DMS114 treated with DMSO at 0.1 percent for 48 hours (cell line): ENCODE measurements around the gene KRTAP5-7.
"Not testable (repeated sequence)": the region's sequence is repeated elsewhere in the genome, so short reads cannot be mapped to it uniquely, and the experiment has no call there.

Source experiments
- DNase-seq: peaks from one replicate; lab custom pipeline; 2025; ENCODE audit not compliant: unreplicated experiment; lab: John Stamatoyannopoulos, UW

Gene KRTAP5-7, protein sequence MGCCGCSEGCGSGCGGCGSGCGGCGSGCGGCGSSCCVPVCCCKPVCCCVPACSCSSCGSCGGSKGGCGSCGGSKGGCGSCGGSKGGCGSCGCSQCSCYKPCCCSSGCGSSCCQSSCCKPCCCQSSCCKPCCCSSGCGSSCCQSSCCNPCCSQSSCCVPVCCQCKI

DNA sequence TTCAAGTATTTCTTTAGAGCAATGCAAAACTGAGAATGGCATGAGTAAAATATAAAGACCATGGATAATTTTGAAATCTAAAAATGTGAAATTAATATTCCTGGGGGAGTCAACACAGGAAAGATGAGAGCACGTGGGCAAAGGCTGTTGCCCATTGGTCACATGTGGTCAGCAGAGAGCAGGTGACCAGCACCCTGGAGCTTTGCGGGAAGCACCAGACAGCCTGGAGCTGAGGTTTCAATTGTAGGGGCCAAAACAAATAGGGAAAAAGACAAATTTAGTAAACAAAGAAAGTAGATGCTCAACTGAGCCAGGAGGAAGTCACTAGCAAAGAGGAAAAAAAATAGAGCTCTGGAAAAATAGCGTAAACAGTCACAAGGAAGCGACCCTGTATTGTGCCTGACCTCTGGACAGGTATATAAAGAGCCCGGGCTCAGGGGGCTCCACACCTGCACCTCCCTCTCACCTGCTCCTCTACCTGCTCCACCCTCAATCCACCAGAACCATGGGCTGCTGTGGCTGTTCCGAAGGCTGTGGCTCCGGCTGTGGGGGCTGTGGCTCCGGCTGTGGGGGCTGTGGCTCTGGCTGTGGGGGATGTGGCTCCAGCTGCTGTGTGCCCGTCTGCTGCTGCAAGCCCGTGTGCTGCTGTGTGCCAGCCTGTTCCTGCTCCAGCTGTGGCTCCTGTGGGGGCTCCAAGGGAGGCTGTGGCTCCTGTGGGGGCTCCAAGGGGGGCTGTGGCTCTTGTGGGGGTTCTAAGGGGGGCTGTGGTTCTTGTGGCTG is at the start of gene KRTAP5-7:
KRTAP5-7 (plus strand) TSS at position 472 of the 780 bp plus-strand sequence; CDS start at position 506, 34 bp downstream.
- not testable (repeated sequence) for DNase-seq

DNA sequence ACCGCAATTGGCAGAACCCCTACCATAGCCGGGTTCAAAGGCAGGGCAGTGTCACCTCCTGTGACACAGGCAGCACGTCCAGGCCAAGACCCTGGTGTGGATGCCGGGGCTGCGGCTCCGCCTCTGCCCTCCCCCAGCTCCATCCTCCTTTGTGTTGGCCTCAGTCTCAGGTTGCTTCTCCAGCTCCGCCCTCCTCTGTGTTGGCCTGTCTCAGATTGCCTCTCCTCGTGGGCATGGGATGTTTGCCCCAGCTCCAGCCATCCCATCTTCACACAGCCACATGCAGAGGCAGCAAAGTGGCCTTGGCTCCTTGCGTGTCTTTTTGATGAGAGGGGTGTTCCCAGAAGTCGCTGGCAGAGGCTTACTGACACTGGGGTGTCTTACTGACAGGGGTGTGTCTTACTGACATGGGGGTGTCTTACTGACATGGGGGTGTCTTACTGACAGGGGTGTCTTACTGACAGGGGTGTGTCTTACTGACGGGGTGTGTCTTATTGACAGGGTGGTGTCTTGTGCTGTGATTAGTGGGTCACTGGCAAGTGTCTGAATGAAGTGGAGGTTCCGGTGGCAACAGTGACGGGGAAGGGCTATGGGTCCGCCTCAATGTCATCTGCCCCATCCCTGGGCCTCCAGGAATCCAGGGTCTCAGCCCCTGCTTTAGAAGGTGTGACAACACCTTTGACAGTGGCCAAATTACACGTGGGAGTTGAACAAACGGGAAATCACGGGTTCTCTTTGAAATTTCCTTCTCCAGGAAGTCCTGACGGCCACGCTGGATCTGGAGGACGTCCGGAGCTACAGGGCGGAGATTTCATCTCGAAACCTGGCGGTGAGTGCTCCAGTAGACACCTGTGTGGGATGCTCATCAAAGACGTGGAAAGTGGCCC is 49.2 kb upstream of the KRTAP5-7 start:
- DNase-seq, result no peak

DNA sequence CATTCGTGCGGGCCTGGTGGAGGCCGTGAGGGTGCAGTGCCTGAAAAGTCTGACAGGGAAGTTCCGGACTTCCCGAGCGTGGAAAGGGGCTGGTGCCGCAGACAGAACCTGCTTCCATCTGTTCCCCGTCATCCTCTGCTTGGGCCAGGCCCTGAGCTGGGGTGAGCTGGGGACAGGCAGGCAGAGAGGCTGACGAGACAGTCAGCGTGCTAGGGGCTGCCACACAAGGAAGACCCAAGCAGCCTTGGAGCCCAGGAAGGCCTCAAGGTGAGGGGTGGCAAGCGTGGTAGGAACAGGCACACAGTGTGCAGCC is 48.6 kb upstream of the KRTAP5-7 start:
- DNase-seq, result no peak

DNA sequence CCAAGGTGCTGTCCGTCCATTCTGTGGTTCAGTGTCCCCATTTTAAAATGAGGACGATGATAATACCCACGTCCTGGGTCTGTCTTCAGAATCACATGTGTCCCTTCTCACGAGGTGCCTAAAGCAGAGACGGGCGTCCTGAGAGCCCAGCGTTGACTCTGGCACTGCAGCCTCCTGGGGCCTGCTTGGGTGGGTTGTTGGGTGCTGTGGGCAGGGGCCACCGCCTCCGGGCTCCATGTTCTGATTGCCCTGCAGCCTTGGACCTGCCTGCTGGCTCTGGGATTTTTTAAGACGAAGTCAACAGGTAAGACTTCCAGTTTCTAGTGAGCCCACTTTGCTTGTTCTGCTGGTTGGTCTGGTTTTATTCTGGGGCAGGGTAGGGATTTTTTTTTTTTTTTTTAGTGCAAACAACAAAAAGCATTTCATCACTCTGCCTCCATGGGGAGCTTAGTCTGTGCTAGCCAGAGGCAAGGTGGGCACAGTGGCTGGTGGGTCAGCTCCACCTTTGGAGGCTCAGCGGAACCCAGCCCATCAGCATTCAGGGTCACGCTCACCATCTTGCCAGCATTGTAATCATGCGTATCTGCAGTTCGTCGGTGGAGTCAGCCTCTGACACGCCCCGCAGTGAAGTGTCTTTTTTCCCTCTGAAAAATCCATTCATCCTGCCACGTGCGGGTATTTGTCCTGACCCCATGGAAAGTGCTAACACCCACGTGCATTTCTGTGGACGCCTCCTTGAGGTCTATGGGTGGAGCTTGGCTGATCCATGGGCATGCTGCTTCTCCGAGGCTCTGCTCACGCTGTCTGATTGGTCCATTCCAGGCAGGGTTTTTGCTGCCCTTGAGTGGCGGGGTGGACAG is 45.7 kb upstream of the KRTAP5-7 start:
- DNase-seq, result no peak

DNA sequence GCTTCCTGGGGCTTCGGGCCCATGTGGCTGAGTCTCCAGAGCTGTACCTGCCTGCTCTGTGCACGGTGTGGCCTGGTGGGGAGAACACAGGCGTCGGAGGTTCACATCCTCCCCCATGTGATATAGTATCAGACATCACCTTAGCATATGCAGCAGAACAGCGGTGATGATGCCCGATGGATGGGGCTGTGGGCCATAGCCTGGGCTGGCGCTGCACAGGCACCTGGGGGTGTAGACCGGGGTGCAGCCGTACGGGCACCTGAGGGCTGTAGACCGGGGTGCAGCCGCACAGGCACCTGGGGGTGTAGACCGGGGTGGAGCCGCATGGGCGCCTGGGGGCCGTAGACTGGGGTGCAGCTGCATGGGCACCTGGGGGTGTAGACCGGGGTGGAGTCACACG is 44.9 kb upstream of the KRTAP5-7 start:
- no peak for DNase-seq

DNA sequence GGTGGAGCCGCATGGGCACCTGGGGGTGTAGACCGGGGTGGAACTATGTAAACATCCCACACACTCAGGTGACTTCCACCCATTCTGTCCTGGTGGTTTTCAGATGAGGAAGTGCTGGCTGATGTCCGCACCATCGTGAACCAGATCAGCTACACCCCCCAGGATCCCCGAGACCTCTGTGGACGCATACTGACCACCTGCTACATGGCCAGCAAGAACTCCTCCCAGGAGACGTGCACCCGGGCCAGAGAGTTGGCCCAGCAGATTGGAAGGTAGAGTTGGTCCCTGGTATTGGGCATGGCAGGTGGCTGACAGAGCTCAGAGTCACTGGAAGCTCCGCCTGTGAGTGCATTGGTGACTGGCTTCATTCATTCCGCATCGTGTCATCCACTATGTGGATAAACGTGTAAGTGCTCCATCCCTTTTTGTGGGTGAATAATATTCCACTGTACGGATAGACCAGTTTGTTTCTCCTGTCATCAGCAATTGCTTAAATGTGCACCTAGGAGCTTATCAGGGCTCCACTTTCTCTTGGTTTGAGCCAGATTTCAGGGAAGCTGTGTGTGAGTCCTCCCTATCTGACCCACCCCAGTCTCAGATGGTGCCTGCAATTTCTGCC is 44.2 kb upstream of the KRTAP5-7 start:
- DNase-seq, result no peak

DNA sequence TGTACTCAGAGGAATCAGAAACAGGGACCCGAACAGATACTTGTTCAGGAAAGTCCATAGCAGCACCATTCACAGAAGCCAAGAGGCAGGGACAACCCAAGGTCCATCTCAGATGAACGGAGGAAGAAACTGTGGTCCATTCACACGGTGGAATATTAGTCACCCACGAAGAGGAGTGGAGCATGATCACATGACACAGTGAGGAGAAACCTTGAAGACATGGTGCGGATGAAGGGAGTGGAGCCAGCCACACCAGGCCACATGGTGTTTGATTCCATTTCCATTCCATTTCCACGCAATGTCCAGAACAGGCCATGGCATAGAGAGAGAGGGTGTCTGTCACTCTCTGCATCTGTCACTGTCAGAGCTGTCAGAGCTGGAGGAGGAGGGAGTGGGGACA is 43.4 kb upstream of the KRTAP5-7 start:
- DNase-seq, result no peak

DNA sequence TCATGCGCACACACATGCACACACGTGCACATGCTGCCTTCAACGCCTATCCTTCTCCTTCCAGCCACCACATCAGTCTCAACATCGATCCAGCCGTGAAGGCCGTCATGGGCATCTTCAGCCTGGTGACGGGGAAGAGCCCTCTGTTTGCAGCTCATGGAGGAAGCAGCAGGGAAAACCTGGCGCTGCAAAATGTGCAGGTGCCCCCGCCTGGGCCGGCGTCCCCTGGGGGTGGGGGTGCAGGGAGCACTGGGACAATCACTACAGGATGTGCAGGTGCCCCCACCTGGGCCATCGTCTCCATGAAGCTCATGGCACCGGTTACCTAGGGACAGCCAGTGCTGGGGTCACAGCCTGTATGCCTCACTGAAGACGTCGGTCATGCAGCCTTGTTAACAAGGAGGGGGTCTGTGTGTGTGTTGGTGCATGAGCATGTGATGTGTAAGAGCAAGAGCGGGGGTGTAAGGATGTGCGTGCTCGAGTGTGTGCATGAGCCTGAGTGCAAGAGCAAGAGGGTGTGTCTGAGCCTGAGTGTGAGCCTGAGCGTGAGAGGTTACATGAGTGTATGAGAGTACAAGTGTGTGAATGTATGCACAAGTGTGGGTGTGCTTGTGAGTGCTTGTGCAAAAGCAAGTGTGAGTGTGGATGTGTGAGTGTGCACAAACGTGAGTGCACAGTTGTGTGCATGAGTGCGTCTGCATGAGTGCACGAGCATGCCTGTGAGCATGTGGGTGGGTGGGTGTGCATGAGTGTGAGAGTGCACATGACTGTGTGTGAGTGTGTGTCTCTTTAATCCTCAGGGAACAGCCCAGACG is 42.6 kb upstream of the KRTAP5-7 start:
- no peak for DNase-seq

DNA sequence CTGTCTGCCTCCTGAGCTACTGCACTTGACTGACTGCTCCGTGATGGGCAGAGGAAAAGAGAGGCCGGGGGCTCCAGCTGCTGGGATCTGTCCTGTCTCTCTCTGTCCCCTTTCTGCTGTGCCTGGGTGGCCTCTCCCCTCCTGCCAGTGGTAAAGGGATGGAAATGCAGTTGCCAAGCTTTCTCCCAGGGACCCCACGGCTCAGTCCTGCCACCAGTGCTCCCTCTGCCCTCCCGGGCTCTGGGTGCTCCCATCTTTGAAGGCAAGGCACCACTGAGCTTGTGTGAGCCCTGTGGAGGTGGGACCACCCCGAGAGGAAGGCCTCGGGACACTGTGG is 42.0 kb upstream of the KRTAP5-7 start:
- DNase-seq, result no peak

DNA sequence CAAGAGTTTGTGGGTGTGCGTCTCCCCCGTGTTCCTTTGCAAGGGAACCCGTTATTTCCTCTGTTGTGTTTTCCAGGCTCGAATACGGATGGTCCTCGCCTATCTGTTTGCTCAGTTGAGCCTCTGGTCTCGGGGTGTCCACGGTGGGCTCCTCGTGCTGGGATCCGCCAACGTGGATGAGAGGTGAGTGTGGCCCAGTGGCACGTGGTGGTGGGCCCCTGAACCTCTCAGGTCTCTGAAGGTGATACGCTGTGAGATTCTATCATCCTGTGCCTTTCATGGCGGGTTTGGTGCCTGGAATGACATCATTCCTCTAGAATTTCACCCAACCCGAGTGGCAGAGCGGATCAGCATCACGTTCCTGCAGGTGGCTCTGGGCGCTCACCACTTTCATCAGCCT is 41.6 kb upstream of the KRTAP5-7 start:
- no peak for DNase-seq

DNA sequence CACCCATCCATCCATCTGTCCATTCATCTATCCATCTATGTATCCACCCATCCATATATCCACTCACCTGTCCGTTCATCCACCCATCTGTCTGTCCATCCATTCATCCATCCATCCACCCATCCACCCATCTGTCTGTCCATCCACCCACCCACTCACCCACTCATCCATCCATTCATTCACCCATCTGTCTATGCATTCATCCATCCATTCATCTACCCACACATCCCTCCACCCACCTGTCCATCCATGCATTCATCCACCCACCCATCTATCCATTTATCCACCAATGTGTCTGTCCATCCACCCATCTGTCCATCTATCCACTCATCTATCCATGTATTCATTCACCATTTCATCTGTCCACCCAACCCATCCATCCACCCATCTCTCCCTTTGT is 40.7 kb upstream of the KRTAP5-7 start:
- DNase-seq, result no peak

DNA sequence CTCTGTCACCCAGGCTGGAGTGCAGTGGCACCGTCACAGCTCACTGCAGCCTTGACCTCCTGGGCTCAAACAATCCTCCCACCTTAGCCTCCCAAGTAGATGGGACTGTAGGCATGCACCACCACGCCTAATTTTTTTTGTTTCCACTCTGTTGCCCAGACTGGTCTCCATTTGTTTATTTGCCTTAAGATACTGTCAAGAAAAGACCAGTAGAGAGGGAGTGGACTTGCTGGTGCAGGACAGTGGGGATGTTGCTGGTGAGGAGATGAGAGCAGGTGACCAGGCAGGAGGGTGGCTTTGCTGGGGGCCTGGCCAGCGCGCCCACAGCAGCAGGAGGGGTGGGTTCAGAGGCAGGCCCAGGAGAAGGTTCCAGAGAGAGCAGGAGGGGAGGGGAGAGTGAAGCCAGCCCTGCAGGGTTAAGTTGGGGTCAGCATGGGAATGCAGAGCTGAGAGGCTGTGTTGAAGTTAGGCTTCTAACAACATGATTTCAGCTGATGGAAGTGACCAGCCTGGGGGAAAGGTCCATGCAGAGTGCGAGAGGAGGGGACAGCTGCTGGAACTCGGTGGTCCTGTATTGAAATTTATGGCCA is 38.3 kb upstream of the KRTAP5-7 start:
- DNase-seq, result no peak

DNA sequence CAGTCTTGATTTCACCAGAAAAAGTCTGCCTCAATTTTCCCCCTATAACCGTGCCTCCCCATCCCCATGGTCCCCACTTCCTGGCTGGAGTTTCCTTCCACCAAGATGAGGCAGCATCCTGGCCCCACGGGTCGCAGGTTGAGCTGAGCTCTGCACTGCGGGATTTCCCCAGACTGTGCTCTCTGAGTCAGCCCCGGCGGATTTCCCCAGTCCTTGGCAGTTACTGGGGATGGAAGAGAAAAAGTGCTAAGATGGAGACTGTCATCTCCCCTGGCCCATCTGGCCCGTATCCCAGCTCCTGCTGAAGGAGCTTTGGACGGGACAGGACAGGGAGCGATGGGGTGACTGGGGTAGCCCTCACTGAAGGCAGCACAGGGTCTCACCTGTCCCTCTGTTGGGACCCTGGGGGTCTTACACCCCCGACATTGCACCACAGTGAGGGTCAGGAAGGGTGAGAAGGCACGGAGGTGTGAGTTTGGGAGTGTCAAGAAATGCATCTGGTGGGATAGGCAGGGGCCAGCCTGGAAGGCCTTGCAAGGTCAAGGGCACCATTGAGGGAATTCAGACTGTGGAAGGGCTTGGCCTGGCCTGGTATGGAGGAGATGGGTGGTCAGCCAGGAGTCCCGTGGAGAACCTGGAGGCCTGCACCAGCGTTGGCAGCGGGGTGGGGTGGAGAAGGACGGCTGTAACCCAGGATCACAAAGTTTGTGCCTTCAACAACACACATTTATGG is 37.6 kb upstream of the KRTAP5-7 start:
- DNase-seq, result no peak

DNA sequence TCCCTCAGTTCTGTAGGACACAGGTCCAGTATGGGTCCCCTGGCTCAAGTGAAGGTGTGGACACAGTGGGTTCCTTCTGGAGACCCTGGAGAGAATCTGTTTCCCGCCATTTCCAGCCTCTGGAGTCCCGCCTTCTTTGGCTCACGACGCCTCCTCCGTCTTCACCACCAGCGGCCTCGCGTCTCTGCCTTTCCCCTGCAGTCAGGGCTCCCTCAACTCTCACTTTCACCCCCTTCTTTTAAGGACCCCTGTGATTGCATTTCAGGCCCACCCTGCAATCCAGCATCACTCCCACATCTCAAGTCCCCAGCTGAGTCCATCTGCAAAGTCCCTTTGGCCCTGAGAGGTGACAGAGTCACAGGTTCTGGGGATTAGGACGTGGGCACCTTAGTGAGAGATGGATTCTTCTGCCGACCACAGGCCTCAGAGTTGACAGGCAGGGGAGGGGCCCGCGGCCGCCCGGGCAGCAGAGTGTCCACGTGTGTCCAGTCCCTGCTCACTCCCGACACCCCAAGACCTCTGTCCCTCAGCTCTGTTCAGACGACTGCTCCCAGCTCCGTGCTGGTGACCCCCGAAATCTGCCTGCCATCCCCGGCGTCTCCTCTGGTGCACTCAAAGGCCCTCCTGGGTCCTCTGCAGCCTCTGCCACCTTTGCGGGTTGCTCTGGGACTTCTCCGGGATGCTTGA is 36.9 kb upstream of the KRTAP5-7 start:
- no peak for DNase-seq

DNA sequence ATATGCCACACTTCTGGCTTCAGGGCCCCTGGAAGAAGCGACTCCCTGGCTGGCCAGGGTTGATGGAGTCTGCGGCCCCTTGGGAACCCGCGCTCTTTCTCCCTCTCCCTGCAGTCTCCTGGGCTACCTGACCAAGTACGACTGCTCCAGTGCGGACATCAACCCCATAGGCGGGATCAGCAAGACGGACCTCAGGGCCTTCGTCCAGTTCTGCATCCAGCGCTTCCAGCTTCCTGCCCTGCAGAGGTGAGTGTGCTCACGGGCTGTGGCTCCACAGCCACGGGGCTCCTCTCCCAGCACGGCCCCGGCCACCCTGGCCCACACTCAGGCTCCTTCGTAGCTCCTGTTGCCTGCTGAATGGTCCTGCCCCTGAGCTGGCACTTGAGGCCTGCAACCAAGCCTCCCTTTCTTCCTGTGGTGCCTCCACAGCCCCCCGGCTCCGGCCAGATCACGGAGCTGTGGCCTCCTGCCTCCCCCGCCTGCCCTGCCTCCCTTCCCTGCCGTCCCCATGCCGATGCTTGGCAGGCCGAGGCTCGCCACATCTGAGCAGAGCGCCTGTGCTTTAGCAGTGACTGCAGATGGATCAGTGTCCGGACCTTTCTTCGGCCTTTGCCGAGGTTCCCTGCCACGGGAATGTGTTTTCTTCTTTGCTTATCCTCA is 36.2 kb upstream of the KRTAP5-7 start:
- DNase-seq, result no peak

DNA sequence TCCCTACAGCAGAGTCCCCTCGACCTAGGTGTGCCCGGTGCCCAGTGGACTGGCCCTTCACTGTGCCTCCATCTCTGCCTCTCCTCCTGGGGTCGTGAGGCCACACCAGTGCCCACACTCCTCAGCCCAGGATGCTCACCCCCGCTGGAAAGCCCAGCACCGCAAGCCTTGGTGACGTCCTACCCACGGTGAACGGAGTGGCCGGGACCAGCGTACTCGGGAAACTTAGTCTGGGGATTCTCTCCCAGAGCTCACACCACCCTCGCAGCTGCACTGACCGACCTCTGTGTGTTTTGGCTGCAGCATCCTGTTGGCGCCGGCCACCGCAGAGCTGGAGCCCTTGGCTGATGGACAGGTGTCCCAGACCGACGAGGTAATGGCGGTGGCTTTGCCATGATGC is 35.5 kb upstream of the KRTAP5-7 start:
- no peak for DNase-seq

DNA sequence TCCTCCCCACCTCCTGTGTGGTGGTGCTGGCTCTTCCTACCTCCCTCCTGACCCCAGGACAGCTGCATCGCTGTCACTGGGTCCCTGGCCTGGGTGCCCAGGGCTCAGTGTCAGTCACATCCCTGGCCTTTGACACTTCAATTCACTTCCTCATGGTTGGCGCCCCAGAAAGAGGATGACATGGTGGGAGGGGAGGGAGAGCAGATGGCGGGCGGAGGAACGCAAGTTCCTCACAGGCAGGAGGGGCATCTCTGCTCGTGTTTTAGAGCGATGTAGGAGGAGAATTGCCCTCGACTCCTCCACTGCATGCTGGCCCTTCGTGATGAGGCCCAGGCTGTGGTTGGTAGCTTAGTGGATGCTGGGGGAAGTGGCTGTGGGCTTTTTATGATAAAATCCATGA is 35.1 kb upstream of the KRTAP5-7 start:
- no peak for DNase-seq
